Measurements from ENCODE around the gene ADPGK.

Gene ADPGK

DNA sequence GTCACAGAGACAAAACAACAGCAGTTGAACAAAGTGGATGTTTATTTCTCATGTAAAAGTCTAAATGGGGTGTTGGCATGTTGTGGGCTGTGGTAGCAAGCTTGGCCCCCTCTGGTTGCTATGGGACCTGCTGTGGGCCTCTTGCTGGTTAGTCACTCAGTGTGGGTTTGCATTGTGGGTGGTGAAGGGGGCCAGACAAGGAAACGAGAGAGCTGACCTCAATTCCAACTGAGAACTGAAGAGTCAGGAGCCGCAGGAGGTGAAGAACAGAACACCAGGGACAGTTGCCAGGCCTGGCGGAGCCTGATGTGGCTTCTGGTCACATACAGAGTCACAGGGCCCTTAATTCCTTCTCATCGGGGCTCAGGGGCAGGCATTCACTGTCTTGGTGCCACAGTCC lies 1.9 kb upstream of the ADPGK start:
- TF ChIP-seq, protein P1, sequence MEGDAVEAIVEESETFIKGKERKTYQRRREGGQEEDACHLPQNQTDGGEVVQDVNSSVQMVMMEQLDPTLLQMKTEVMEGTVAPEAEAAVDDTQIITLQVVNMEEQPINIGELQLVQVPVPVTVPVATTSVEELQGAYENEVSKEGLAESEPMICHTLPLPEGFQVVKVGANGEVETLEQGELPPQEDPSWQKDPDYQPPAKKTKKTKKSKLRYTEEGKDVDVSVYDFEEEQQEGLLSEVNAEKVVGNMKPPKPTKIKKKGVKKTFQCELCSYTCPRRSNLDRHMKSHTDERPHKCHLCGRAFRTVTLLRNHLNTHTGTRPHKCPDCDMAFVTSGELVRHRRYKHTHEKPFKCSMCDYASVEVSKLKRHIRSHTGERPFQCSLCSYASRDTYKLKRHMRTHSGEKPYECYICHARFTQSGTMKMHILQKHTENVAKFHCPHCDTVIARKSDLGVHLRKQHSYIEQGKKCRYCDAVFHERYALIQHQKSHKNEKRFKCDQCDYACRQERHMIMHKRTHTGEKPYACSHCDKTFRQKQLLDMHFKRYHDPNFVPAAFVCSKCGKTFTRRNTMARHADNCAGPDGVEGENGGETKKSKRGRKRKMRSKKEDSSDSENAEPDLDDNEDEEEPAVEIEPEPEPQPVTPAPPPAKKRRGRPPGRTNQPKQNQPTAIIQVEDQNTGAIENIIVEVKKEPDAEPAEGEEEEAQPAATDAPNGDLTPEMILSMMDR (IDR thresholded peaks at IDR 0.05; ENCODE audit: low read depth, low read length, missing control alignments): no peak
- DNase-seq (ENCODE audit: low read depth): peak; percentile 80
- in situ Hi-C loops (cut with HindIII; ENCODE audit: low sequenced_read_pairs): no loop called here
- H3K4me3 ChIP-seq (ENCODE audit: low read depth, low read length): no peak overlapping the region

DNA sequence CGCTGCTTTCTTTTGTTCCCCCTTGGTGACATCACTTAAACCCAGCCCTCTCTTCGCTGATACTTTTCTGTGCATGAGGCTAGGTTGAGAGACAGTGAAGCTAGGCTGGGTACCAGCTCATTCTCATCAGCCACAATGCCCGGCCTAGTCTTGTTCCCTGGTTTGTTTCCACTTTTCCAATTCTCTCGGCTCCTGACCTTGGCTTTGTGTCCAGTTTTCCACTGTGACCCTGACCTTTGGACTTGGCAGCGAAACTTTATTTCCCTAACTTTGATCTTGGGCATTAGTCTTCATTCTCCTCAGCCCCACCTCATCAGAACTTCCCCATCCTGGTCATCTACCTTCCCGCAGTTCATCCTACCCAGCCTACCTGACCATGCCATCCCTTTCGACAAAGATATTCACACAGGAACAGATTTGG lies 908 bp upstream of the ADPGK start:
- peak overlapping the region; percentile 89 for H3K4me3 ChIP-seq (ENCODE audit: low read depth, low read length)
- in situ Hi-C loops (cut with HindIII; ENCODE audit: low sequenced_read_pairs): no loop called here
- no peak for DNase-seq (ENCODE audit: low read depth)
- TF ChIP-seq, protein P1 (IDR thresholded peaks at IDR 0.05; ENCODE audit: low read depth, low read length, missing control alignments): no peak

DNA sequence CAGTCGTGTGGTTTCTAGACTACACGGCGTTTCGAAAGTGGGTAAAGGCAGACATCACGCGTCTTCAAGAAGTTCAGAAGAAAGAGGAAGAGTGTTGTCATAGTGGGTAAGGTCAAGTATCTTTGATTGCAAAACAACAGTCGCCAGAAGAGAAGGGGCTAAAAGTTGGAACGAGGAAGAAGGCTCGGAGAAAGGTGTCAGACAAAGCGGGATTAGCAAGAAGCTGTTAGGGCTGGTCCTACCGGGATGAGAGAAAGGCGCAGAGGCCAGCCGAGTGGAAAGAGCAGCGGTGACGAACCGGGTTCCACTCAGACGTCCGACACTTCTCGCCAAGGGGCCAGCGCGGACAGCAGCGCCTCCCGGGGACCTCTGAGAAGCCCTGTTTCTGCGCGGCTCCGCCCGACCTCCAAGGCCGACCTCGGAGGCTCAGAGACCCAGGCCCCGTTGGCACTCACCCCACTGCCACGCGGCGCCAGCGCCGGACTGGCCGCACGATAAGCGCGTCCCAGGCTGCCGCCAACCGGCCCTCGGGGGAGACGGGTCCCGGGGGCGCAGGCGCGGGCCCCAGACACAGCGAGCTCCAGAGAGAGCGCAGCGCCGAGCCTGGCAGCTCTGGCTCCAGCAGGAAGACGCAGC lies 436 bp downstream of the ADPGK start:
- in situ Hi-C loops (cut with HindIII; ENCODE audit: low sequenced_read_pairs): no loop called here
- H3K4me3 ChIP-seq (ENCODE audit: low read depth, low read length): peak overlapping the region; percentile 89
- TF ChIP-seq, protein P1 (IDR thresholded peaks at IDR 0.05; ENCODE audit: low read depth, low read length, missing control alignments): no peak
- no peak for DNase-seq (ENCODE audit: low read depth)

DNA sequence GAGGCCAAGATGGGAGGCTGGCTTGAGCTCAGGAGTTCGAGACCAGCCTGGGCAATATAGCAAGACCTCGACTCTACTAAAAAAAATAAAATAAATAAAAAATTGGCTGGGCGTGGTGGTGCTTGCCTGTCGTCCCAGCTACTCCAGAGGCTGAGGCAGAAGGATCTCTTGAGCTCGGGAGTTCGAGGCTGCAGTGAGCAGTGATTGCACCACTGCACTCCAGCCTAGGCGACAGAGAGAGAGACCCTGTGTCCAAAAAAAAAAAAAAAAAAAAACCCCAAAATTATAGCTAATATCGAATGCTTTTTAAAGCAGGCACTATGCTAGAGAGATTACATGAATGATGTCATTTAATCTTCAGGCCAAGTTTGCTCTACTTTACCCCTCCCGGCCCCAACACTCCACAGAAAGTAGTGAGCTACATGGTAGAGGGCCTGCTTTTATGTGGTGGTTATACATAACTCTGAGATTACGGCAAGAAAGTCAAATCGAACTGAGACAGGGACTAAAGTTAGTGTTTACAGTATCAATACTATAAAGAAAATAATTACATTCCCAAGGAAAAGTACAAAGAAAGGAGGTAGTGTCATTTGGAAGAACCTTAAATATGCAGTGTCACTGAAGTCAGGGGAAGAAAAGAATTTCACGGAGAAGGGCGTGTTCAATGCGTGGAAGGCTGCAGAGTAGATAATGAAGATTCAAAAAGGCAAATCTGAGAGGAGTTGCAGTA lies 1.1 kb downstream of the ADPGK start:
- TF ChIP-seq, protein P1 (IDR thresholded peaks at IDR 0.05; ENCODE audit: low read depth, low read length, missing control alignments): no peak
- DNase-seq (ENCODE audit: low read depth): no peak
- in situ Hi-C loops (cut with HindIII; ENCODE audit: low sequenced_read_pairs): no loop called here
- peak overlapping the region; percentile 89 for H3K4me3 ChIP-seq (ENCODE audit: low read depth, low read length)

DNA sequence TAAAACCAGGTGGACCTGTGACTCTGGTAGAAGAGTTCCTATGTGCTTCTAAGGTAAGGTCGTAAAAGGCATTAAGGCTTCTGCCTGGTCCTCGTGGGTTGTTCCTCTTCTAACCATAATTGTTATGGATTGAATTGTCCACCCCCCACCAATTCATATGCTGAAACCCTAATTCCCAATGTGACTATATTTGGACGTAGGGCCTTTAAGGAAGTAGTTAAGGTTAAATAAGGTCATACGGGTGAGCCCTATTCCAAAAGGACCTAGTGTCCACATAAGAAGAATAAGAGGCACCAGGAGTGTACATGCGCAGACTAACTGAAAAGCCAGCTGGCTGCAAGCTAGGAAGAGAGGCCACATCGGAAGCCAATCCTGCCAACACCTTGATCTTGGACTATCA lies 1.9 kb downstream of the ADPGK start:
- no peak for DNase-seq (ENCODE audit: low read depth)
- no peak overlapping the region for H3K4me3 ChIP-seq (ENCODE audit: low read depth, low read length)
- TF ChIP-seq, protein P1 (IDR thresholded peaks at IDR 0.05; ENCODE audit: low read depth, low read length, missing control alignments): no peak
- in situ Hi-C loops (cut with HindIII; ENCODE audit: low sequenced_read_pairs): no loop called here

DNA sequence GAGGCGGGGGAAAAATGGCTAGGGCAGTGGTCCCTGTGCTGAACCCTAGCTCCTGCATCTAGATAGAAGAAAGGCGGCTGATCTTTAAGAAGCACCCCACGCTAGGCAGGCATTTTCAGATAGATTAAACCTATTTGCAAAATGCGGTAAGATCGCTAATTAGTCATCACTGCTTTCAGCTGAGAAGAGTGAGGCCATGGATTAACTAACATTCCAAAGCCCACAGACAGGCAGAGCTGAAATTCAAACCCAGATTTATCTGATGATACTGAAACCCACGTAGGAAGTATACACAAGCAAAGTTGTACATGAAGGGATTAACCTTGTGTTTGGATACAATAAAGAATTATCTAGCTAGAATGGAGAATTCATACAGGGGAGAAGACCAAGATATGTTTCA lies 4.8 kb downstream of the ADPGK start:
- DNase-seq (ENCODE audit: low read depth): no peak
- in situ Hi-C loops (cut with HindIII; ENCODE audit: low sequenced_read_pairs): no loop called here

More for the DNA sequence above, 4.8 kb downstream of the ADPGK start:
- no peak overlapping the region for H3K4me3 ChIP-seq (ENCODE audit: low read depth, low read length)
- TF ChIP-seq, protein P1 (IDR thresholded peaks at IDR 0.05; ENCODE audit: low read depth, low read length, missing control alignments): no peak
